Measurements from ENCODE around the gene SMLR1. TPM values are rescaled to one million over a fixed set of nuclear protein-coding genes. Genes with fewer than 3 reads are reported as not detected.

SMLR1 gene
- total RNA-seq, 1 experiment from 2014 or later = not detected

DNA sequence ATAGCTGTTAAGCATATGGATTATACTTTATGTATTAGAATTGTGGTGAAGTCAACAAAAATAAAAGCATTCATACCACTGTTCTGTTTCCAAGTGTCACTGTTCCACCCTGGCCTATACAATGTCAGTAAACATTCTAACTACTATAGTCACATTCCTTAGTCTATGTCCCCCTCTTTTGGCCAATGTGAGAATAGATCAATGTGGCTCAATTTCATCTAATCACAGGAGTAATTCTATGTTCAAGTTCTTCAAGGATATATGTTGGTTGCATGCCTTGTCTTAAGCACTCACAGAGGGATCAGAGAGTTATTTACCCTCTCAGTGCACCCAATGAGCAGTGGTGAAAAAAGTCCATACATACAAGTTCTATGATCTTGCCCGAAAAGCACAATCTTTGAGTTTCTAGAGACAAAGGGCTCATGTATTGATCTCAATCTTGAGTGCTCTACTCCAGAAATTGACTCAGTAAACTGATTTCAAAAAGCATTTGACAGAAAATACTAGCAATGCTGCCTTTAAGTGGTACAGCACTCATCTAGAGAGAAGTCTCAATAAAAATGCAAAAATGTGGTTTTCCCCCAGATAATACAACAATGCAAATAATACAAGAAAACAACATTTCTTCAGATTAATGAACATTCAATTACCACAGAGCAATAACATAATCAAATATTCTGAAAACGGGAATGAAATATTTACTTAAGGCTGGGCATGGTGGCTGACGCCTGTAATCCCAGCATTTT lies 16.5 kb downstream of the SMLR1 start:
- Histone ChIP-seq H3K9me2 (ENCODE audit: insufficient read depth) (no peaks in the 10 kb centered on the region), H3K27ac (ENCODE audit: low read depth, low read length) (no peak overlapping the region), H3K27me3 (ENCODE audit: insufficient read depth, low read length) (no peaks in the 10 kb centered on the region), H2AFZ (ENCODE audit: low read depth, low read length, poor library complexity, severe bottlenecking) (no peak overlapping the region), H3K79me2 (ENCODE audit: insufficient read depth, low read length) (no peaks in the 10 kb centered on the region), H3K4me3 (replicated peaks in 1 of 2; ENCODE audit: low read depth in 1 of 2, low read length in 2 of 2) (no peak overlapping the region), H4K20me1 (ENCODE audit: insufficient read depth) (no peaks in the 10 kb centered on the region), H3K4me2 (ENCODE audit: low read length) (no peak overlapping the region), H3K36me3 (ENCODE audit: control insufficient read depth in 1 of 2, insufficient read depth in 2 of 2, low read length in 2 of 2) (no peaks in the 10 kb centered on the region), H3K9me3 (ENCODE audit: control insufficient read depth in 1 of 2, insufficient read depth in 1 of 2, low read depth in 1 of 2, low read length in 2 of 2) (no peaks in the 10 kb centered on the region), H3K9ac (ENCODE audit: low read length) (no peak overlapping the region), H3K4me1 (ENCODE audit: control insufficient read depth in 1 of 2, insufficient read depth in 2 of 2, low read length in 2 of 2) (no peaks in the 10 kb centered on the region)
- no peak for TF ChIP-seq ZNF274 (IDR thresholded peaks at IDR 0.05; ENCODE audit: low read depth, low read length)
- TF ChIP-seq, protein P1, sequence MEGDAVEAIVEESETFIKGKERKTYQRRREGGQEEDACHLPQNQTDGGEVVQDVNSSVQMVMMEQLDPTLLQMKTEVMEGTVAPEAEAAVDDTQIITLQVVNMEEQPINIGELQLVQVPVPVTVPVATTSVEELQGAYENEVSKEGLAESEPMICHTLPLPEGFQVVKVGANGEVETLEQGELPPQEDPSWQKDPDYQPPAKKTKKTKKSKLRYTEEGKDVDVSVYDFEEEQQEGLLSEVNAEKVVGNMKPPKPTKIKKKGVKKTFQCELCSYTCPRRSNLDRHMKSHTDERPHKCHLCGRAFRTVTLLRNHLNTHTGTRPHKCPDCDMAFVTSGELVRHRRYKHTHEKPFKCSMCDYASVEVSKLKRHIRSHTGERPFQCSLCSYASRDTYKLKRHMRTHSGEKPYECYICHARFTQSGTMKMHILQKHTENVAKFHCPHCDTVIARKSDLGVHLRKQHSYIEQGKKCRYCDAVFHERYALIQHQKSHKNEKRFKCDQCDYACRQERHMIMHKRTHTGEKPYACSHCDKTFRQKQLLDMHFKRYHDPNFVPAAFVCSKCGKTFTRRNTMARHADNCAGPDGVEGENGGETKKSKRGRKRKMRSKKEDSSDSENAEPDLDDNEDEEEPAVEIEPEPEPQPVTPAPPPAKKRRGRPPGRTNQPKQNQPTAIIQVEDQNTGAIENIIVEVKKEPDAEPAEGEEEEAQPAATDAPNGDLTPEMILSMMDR (IDR thresholded peaks at IDR 0.05 in 2 of 3, conservative IDR thresholded peaks at IDR 0.05 in 1 of 3; ENCODE audit: borderline replicate concordance in 1 of 3, insufficient read depth in 1 of 3, low read depth in 2 of 3, low read length in 2 of 3) = peak; percentile 45 to 66 (median 46); a peak in 5 of 6 replicates
- TF ChIP-seq RAD21 (IDR thresholded peaks at IDR 0.05; ENCODE audit: low read depth) = peak; percentile 73
- DNase-seq (ENCODE audit: low read depth, low spot score) (peak; percentile 28), ATAC-seq (peak; percentile 90)
- ChIA-PET RAD21 (ENCODE audit: low non-redundant PET in 1 of 2, low total read pairs in 2 of 2, uncharacterized antibody in 2 of 2, unreplicated experiment in 2 of 2) (no interaction called here), POLR2A (no interaction called here), CTCF (no interaction called here)
- intact Hi-C loops (cut with micrococcal nuclease) = loop anchor here (5.0 kb wide), 3 partner anchors 521 to 806 kb away; no protein-coding TSS in a partner anchor
- no TSS peak for BruUV-seq (replicated peaks)

DNA sequence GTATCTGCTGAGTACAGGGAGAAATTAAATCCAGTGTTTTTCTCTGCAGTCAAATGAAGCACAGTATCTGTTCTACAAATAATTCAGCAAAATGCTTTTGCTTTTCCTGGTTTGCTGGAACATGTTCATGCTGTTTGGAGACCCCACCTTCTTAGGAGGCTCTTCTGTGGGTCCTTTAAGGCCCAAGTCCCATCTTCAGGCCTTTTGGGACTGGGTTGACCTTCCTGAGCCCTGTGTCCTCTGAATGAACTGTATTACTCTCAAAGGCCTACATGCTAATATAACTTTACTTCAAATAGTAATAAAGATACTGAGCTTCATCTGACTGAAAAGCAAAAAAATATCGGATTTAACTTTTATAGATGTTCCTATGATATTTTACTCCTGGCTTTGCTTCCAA lies 19.3 kb downstream of the SMLR1 start:
- no peaks in the 10 kb centered on the region for H4K20me1 ChIP-seq (ENCODE audit: insufficient read depth)
- H3K9ac ChIP-seq (ENCODE audit: low read length) = no peak overlapping the region
- H3K4me3 ChIP-seq (replicated peaks in 1 of 2; ENCODE audit: low read depth in 1 of 2, low read length in 2 of 2) = no peak overlapping the region
- no peaks in the 10 kb centered on the region for H3K36me3 ChIP-seq (ENCODE audit: control insufficient read depth in 1 of 2, insufficient read depth in 2 of 2, low read length in 2 of 2)
- ChIA-PET CTCF (no interaction called here), POLR2A (no interaction called here), RAD21 (ENCODE audit: low non-redundant PET in 1 of 2, low total read pairs in 2 of 2, uncharacterized antibody in 2 of 2, unreplicated experiment in 2 of 2) (no interaction called here)
- no peaks in the 10 kb centered on the region for H3K9me3 ChIP-seq (ENCODE audit: control insufficient read depth in 1 of 2, insufficient read depth in 1 of 2, low read depth in 1 of 2, low read length in 2 of 2)
- no TSS peak for BruUV-seq (replicated peaks)
- H3K4me2 ChIP-seq (ENCODE audit: low read length) = no peak overlapping the region
- H3K4me1 ChIP-seq (ENCODE audit: control insufficient read depth in 1 of 2, insufficient read depth in 2 of 2, low read length in 2 of 2) = peaks cover 0 to 5% of the 10 kb centered on the region in 2 experiments; a peak in 1 of 4 replicates
- H3K9me2 ChIP-seq (ENCODE audit: insufficient read depth) = no peaks in the 10 kb centered on the region
- no peaks in the 10 kb centered on the region for H3K27me3 ChIP-seq (ENCODE audit: insufficient read depth, low read length)
- TF ChIP-seq EGR1 (IDR thresholded peaks at IDR 0.05; ENCODE audit: low read depth) (no peak), FOSL1 (IDR thresholded peaks at IDR 0.05; ENCODE audit: low read depth) (no peak), EZH2phosphoT487 (IDR thresholded peaks at IDR 0.05; ENCODE audit: borderline replicate concordance) (no peak), SIN3A (IDR thresholded peaks at IDR 0.05; ENCODE audit: low read depth) (no peak), CEBPB (IDR thresholded peaks at IDR 0.05; ENCODE audit: low read depth) (no peak), JUND (IDR thresholded peaks at IDR 0.05) (no peak), CBX3 (IDR thresholded peaks at IDR 0.05; ENCODE audit: low read depth) (no peak)
- TF ChIP-seq, protein P2, sequence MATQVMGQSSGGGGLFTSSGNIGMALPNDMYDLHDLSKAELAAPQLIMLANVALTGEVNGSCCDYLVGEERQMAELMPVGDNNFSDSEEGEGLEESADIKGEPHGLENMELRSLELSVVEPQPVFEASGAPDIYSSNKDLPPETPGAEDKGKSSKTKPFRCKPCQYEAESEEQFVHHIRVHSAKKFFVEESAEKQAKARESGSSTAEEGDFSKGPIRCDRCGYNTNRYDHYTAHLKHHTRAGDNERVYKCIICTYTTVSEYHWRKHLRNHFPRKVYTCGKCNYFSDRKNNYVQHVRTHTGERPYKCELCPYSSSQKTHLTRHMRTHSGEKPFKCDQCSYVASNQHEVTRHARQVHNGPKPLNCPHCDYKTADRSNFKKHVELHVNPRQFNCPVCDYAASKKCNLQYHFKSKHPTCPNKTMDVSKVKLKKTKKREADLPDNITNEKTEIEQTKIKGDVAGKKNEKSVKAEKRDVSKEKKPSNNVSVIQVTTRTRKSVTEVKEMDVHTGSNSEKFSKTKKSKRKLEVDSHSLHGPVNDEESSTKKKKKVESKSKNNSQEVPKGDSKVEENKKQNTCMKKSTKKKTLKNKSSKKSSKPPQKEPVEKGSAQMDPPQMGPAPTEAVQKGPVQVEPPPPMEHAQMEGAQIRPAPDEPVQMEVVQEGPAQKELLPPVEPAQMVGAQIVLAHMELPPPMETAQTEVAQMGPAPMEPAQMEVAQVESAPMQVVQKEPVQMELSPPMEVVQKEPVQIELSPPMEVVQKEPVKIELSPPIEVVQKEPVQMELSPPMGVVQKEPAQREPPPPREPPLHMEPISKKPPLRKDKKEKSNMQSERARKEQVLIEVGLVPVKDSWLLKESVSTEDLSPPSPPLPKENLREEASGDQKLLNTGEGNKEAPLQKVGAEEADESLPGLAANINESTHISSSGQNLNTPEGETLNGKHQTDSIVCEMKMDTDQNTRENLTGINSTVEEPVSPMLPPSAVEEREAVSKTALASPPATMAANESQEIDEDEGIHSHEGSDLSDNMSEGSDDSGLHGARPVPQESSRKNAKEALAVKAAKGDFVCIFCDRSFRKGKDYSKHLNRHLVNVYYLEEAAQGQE (IDR thresholded peaks at IDR 0.05; ENCODE audit: low read depth) = no peak
- no peak overlapping the region for H3K27ac ChIP-seq (ENCODE audit: low read depth, low read length)
- no peak for DNase-seq (ENCODE audit: low read depth, low spot score)
- intact Hi-C loops (cut with micrococcal nuclease) = no loop called here
- ATAC-seq = no peak
- H2AFZ ChIP-seq (ENCODE audit: low read depth, low read length, poor library complexity, severe bottlenecking) = no peak overlapping the region
- no peaks in the 10 kb centered on the region for H3K79me2 ChIP-seq (ENCODE audit: insufficient read depth, low read length)

Data from HCT116 (cell line).